Smooth muscle cell (in vitro differentiated cells): ENCODE results near the gene DLL3. TPM values are rescaled to one million over a fixed set of nuclear protein-coding genes. Genes with fewer than 3 reads are reported as not detected.

Experiments used
- DNase-seq: peaks from one replicate; lab custom pipeline; 2025; ENCODE audit not compliant: unreplicated experiment; lab: John Stamatoyannopoulos, UW
- H2AFZ ChIP-seq: fragments of 200-600 bp; sonication (generic); 2 replicates; pipeline ENCODE4 v1.6.0; 2016; ENCODE audit warnings: antibody characterized with exemption, low read depth, mild to moderate bottlenecking
- H3F3A ChIP-seq: fragments of 200-600 bp; sonication (generic); 2 replicates; pipeline ENCODE4 v1.6.0; 2017; ENCODE audit warnings: antibody characterized with exemption, low read depth
- H3K27ac ChIP-seq: fragments of 200-600 bp; sonication (generic); 2 replicates; pipeline ENCODE4 v1.5.1; 2016; ENCODE audit warnings: low read depth, mild to moderate bottlenecking
- H3K27me3 ChIP-seq: fragments of 200-600 bp; sonication (generic); 2 replicates; pipeline ENCODE4 v1.6.1; 2016; ENCODE audit warnings: low read depth, mild to moderate bottlenecking
- H3K36me3 ChIP-seq: fragments of 200-600 bp; sonication (generic); 2 replicates; pipeline ENCODE4 v1.5.1; 2016; ENCODE audit warnings: low read depth
- H3K4me1 ChIP-seq: fragments of 200-600 bp; sonication (generic); 2 replicates; pipeline ENCODE4 v1.5.1; 2016; ENCODE audit warnings: low read depth
- H3K4me2 ChIP-seq: fragments of 200-600 bp; sonication (generic); 2 replicates; pipeline ENCODE4 v1.6.0; 2016; ENCODE audit warnings: mild to moderate bottlenecking
- H3K4me3 ChIP-seq: fragments of 200-600 bp; sonication (generic); 2 replicates; pipeline ENCODE4 v1.5.1; 2016; ENCODE audit warnings: mild to moderate bottlenecking
- H3K79me2 ChIP-seq: fragments of 200-600 bp; sonication (generic); 2 replicates; pipeline ENCODE4 v1.6.0; 2016; ENCODE audit warnings: low read depth, mild to moderate bottlenecking
- H3K9ac ChIP-seq: fragments of 200-600 bp; sonication (generic); 2 replicates; pipeline ENCODE4 v1.6.0; 2016; ENCODE audit warnings: low read depth
- H3K9me3 ChIP-seq: fragments of 200-600 bp; sonication (generic); replicated peaks from 2 replicates; pipeline ENCODE4 v1.5.1; 2016; ENCODE audit warnings: low read depth
- H4K20me1 ChIP-seq: fragments of 200-600 bp; sonication (generic); 2 replicates; pipeline ENCODE4 v1.6.0; 2016; ENCODE audit warnings: low read depth
- WGBS: methylation state at CpG from one replicate; pipeline ENCODE4 v1.1.7; 2016; ENCODE audit warnings: low lambda C conversion rate; 5-methylcytosine and 5-hydroxymethylcytosine counted together
- polyA plus RNA-seq: library from polyadenylated mRNA; unstranded; fragments of >200 nt; fragmentation: Nextera tagmentation; extraction: Ambion mirVana; gene quantifications from 2 replicates; pipeline ENCODE4 v1.2.1, GENCODE V29; 2016
- total RNA-seq: library from RNA; depleted of rRNA; stranded (reverse); fragments of >200 nt; gene quantifications from 2 replicates; pipeline ENCODE4 v1.2.3, GENCODE V29; 2014
- TF ChIP-seq, protein P1 (sequence below): fragments of 200-600 bp; sonication (generic); IDR thresholded peaks from 2 replicates; pipeline ENCODE4 v1.5.1; 2017; ENCODE audit warnings: borderline replicate concordance, mild to moderate bottlenecking, antibody characterized with exemption; ENCODE audit not compliant: insufficient read depth, poor library complexity, severe bottlenecking

The DLL3 gene
- total and polyA plus RNA-seq, 2 experiments from 2014 or later: 1.6 to 9.3 TPM

DNA sequence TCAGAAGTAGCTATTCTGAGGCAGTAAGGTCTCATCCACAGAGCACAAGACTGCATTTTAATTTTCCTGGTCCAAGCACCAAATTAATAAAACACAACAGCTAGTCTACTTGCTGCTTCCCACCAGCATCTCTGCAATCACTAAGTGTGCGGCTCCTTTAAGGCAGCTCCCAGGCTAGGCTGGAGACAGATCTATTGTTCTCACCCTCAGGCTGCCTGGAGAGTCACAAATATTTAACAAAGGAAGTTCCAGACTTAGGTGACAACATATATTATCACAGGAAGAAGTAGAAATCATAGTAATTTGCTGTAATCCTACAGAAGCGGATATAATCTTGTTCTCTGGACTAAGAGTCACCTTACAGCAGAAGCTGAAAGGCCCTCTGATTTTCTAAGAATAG lies 43.5 kb downstream of the DLL3 start:
- H2AFZ ChIP-seq: no peak overlapping the region
- 83% methylated on average over 2 of the region's 2 CpGs for WGBS
- H3K9me3 ChIP-seq: no peaks in the 10 kb centered on the region
- TF ChIP-seq, protein P1, sequence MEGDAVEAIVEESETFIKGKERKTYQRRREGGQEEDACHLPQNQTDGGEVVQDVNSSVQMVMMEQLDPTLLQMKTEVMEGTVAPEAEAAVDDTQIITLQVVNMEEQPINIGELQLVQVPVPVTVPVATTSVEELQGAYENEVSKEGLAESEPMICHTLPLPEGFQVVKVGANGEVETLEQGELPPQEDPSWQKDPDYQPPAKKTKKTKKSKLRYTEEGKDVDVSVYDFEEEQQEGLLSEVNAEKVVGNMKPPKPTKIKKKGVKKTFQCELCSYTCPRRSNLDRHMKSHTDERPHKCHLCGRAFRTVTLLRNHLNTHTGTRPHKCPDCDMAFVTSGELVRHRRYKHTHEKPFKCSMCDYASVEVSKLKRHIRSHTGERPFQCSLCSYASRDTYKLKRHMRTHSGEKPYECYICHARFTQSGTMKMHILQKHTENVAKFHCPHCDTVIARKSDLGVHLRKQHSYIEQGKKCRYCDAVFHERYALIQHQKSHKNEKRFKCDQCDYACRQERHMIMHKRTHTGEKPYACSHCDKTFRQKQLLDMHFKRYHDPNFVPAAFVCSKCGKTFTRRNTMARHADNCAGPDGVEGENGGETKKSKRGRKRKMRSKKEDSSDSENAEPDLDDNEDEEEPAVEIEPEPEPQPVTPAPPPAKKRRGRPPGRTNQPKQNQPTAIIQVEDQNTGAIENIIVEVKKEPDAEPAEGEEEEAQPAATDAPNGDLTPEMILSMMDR: no peak
- no peaks in the 10 kb centered on the region for H3K27me3 ChIP-seq
- H3K4me2 ChIP-seq: no peak overlapping the region
- peaks cover 10% of the 10 kb centered on the region for H3K4me1 ChIP-seq
- no peak overlapping the region for H3K9ac ChIP-seq
- no peak overlapping the region for H3K4me3 ChIP-seq
- DNase-seq: no peak
- H3K27ac ChIP-seq: no peak overlapping the region
- peaks cover 21% of the 10 kb centered on the region for H3K79me2 ChIP-seq
- H3F3A ChIP-seq: no peaks in the 10 kb centered on the region
- H4K20me1 ChIP-seq: peaks cover 16% of the 10 kb centered on the region
- H3K36me3 ChIP-seq: no peaks in the 10 kb centered on the region

DNA sequence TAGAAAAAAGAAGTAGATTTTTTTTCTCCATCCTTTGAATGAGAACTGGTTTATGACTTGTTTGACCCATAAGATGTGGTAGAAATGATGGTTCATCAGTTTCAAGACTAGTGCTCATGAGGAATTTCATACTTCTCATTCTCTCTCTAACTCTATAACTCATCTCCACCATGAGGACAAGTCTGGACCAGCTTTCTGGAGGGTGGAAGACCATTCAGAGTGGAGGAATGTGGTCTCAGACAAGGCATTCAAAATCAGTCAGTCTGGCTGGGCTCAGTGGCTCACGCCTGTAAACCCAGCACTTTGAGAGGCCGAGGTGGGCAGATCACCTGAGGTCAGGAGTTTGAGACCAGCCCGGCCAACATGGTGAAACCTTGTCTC lies 44.7 kb downstream of the DLL3 start:
- no peak overlapping the region for H3K27ac ChIP-seq
- H3K36me3 ChIP-seq: no peaks in the 10 kb centered on the region
- H3K4me2 ChIP-seq: no peak overlapping the region
- H3F3A ChIP-seq: no peaks in the 10 kb centered on the region
- H4K20me1 ChIP-seq: peaks cover 6% of the 10 kb centered on the region
- H3K79me2 ChIP-seq: peaks cover 10% of the 10 kb centered on the region
- no peak for DNase-seq
- TF ChIP-seq, protein P1: no peak
- H3K4me1 ChIP-seq: peaks cover 6% of the 10 kb centered on the region
- H3K9ac ChIP-seq: no peak overlapping the region
- no peak overlapping the region for H2AFZ ChIP-seq
- 79% methylated on average over 3 of the region's 3 CpGs for whole genome bisulfite sequencing
- no peak overlapping the region for H3K4me3 ChIP-seq
- H3K9me3 ChIP-seq: no peaks in the 10 kb centered on the region
- H3K27me3 ChIP-seq: no peaks in the 10 kb centered on the region

DNA sequence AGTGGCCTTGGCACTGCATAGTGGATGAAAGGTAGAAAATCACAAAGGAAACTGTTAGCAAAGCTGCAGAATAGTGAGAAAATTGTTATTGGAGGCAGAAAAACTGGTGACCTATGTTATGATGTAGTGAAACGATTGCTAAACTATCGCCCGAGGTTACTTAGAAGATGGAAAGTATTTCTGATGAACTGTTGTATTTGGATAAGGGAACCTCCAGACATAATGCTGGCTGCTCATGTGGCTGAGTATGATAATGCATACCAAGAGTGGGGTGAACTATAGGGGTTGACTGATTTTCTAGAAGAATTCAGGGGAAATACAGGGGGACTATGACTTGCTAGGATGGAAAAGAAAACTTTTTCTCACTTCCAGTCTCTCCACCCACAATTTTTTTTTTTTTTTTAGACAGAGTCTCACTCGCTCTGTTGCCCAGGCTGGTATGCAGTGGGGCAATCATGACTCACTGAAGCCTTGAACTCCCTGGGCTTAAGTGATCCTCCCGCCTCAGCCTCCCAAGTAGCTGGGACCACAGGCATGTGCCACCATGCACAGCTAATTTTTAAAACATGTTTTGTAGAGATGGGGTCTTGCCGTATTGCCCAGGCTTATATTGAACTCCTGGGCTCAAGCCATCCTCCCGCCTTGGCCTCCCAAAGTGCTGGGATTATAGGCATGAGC lies 45.6 kb downstream of the DLL3 start:
- H3F3A ChIP-seq: no peaks in the 10 kb centered on the region
- peaks cover under 1% of the 10 kb centered on the region for H3K79me2 ChIP-seq
- no peak overlapping the region for H3K4me2 ChIP-seq
- no peak overlapping the region for H2AFZ ChIP-seq
- TF ChIP-seq, protein P1: no peak
- H3K9me3 ChIP-seq: no peaks in the 10 kb centered on the region
- no peak overlapping the region for H3K27ac ChIP-seq
- H3K4me1 ChIP-seq: no peaks in the 10 kb centered on the region
- WGBS: 64% methylated on average over 7 of the region's 7 CpGs
- no peak overlapping the region for H3K9ac ChIP-seq
- DNase-seq: no peak
- no peak overlapping the region for H3K4me3 ChIP-seq
- no peaks in the 10 kb centered on the region for H3K36me3 ChIP-seq
- H3K27me3 ChIP-seq: no peaks in the 10 kb centered on the region
- no peaks in the 10 kb centered on the region for H4K20me1 ChIP-seq

DNA sequence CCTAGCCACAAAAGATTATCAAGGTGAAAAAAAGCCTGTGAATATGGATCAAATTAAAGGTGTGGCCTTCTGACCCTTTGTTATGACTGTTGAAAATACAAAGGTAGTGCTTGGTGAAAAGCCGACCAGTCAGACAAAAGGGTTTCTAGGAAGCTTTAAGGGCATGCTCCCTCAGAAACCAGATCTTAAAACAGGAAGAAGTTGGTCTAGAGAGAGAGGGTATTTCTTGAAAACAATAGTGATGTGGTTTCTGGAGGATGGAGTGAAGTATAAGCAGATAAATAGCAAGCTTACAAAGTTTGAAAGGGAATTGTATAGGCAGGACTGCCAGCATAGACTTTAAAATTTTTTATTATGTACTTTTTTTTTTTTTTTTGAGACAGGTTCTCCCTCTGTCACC lies 46.2 kb downstream of the DLL3 start:
- Histone ChIP-seq H2AFZ (no peak overlapping the region), H3K4me1 (no peaks in the 10 kb centered on the region), H3K4me2 (no peak overlapping the region), H3K27ac (no peak overlapping the region), H3K36me3 (no peaks in the 10 kb centered on the region), H3K4me3 (no peak overlapping the region), H3K9ac (no peak overlapping the region), H3K9me3 (no peaks in the 10 kb centered on the region), H3K27me3 (no peaks in the 10 kb centered on the region), H3K79me2 (no peaks in the 10 kb centered on the region), H4K20me1 (no peaks in the 10 kb centered on the region), H3F3A (no peaks in the 10 kb centered on the region)
- 73% methylated on average over 1 of the region's 1 CpG for WGBS
- TF ChIP-seq, protein P1: no peak
- no peak for DNase-seq
